Left ventricle myocardium inferior (tissue), 1 donor: ENCODE measurements around the gene MAGED2. TPM values are rescaled to one million over a fixed set of nuclear protein-coding genes. Genes with fewer than 3 reads are reported as not detected.
"Not testable (repeated sequence)": the region's sequence is repeated elsewhere in the genome, so short reads cannot be mapped to it uniquely, and the experiment has no call there.

Experiments
- DNase-seq: peaks from one replicate; pipeline ENCODE4 v3.0.0-alpha.2; 2020
- H3K27ac ChIP-seq: fragments of 200-600 bp; replicated peaks from 2 replicates; pipeline ENCODE4 v1.8.0; 2021
- H3K27me3 ChIP-seq: fragments of 200-600 bp; 2 replicates; pipeline ENCODE4 v1.8.0; 2021; ENCODE audit warnings: low read depth
- H3K36me3 ChIP-seq: fragments of 200-600 bp; 2 replicates; pipeline ENCODE4 v1.8.0; 2021
- H3K4me1 ChIP-seq: fragments of 200-600 bp; 2 replicates; pipeline ENCODE4 v1.8.0; 2021
- H3K4me3 ChIP-seq: fragments of 200-600 bp; 2 replicates; pipeline ENCODE4 v1.8.0; 2021; ENCODE audit warnings: mild to moderate bottlenecking, moderate library complexity
- H3K9me3 ChIP-seq: fragments of 200-600 bp; replicated peaks from 2 replicates; pipeline ENCODE4 v1.8.0; 2021
- intact Hi-C: fragments of 100-400 bp; cut with micrococcal nuclease; formaldehyde crosslinking; loops from one replicate; pipeline ENCODE4 v1.11.0; 2022
- total RNA-seq: library from RNA; stranded (reverse); fragmentation: NEBNext Ultra II Directional; extraction: Animal tissue kit (Norgen Biotek cat#: 25700); gene quantifications from one replicate; pipeline ENCODE4 v1.2.1, GENCODE V29; 2021
- TF ChIP-seq, protein P1 (sequence below): fragments of 200-600 bp; IDR thresholded peaks from 2 replicates; pipeline ENCODE4 v1.8.0; 2021; ENCODE audit warnings: antibody characterized with exemption, mild to moderate bottlenecking, borderline replicate concordance
- donor health status: DM: no; HTN: yes; CAD: no; lungs with severe emphysema.

The MAGED2 gene
- total RNA-seq, 1 donor from 2014 or later = 81.3 TPM

DNA sequence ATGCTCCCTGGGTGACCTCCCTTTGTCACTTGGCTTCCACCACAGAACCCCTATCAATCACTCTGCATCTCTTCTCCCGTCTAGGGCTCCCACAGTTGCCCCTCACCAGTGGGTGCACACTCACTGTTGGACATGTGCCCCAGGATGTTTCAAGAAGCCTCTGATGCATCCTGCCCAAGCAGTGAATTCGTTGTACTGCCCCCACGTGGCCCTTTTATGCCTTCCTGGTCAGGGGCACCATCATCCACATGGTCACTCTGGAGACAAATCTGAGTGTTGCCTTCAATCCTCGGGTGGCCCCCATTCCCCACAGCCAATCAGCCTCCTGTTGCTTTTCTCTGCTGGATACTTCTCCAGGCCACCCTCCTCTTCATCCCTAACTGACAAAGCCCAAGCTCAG is 21.6 kb upstream of the MAGED2 start:
- Histone ChIP-seq H3K4me1 (no peaks in the 10 kb centered on the region), H3K27ac (no peak overlapping the region), H3K9me3 (no peaks in the 10 kb centered on the region), H3K27me3 (no peaks in the 10 kb centered on the region), H3K4me3 (no peak overlapping the region), H3K36me3 (no peaks in the 10 kb centered on the region)
- intact Hi-C loops = no loop called here
- TF ChIP-seq, protein P1, sequence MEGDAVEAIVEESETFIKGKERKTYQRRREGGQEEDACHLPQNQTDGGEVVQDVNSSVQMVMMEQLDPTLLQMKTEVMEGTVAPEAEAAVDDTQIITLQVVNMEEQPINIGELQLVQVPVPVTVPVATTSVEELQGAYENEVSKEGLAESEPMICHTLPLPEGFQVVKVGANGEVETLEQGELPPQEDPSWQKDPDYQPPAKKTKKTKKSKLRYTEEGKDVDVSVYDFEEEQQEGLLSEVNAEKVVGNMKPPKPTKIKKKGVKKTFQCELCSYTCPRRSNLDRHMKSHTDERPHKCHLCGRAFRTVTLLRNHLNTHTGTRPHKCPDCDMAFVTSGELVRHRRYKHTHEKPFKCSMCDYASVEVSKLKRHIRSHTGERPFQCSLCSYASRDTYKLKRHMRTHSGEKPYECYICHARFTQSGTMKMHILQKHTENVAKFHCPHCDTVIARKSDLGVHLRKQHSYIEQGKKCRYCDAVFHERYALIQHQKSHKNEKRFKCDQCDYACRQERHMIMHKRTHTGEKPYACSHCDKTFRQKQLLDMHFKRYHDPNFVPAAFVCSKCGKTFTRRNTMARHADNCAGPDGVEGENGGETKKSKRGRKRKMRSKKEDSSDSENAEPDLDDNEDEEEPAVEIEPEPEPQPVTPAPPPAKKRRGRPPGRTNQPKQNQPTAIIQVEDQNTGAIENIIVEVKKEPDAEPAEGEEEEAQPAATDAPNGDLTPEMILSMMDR = peak; percentile 22
- no peak for DNase-seq

DNA sequence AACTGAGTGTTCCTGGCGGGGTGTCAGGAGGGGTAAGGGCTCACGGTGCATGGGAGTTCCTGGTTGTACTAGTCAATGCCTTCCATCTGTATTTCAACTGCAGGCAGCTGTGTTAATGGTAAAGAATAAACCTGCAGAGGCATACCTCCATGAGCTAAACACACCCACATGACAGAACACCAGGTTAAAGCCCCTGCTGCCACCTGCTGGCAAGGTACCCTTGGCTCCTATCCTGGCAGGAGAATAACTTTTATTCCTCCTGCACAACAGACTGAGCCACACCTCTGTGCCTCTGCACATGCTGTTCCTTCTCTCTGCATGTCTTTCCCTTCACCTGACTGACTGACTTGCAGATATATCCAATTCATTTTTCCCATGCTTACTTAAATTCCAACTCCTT is 20.6 kb upstream of the MAGED2 start:
- Histone ChIP-seq H3K27me3 (no peaks in the 10 kb centered on the region), H3K36me3 (no peaks in the 10 kb centered on the region), H3K27ac (no peak overlapping the region), H3K9me3 (no peaks in the 10 kb centered on the region), H3K4me3 (no peak overlapping the region), H3K4me1 (no peaks in the 10 kb centered on the region)
- intact Hi-C loops = no loop called here
- no peak for DNase-seq
- TF ChIP-seq, protein P1 = no peak

- TF ChIP-seq, protein P1 = no peak
- intact Hi-C loops = no loop called here
- Histone ChIP-seq H3K27me3 (no peaks in the 10 kb centered on the region), H3K4me3 (no peak overlapping the region), H3K27ac (no peak overlapping the region), H3K4me1 (no peaks in the 10 kb centered on the region), H3K9me3 (no peaks in the 10 kb centered on the region), H3K36me3 (no peaks in the 10 kb centered on the region)
- no peak for DNase-seq
These were observed 19.1 kb upstream of the MAGED2 start for GRCh38 chrX:54788446-54788845.

- intact Hi-C loops, H3K36me3 ChIP-seq, H3K27ac ChIP-seq, H3K9me3 ChIP-seq, DNase-seq, H3K4me3 ChIP-seq, H3K4me1 ChIP-seq, H3K27me3 ChIP-seq: not testable (repeated sequence)
These were observed 18.1 kb upstream of the MAGED2 start for GRCh38 chrX:54789405-54789804.

GRCh38 chrX:54794028-54794427 is 13.5 kb upstream of the MAGED2 start:
- no peak overlapping the region for H3K4me3 ChIP-seq
- H3K27me3 ChIP-seq = no peaks in the 10 kb centered on the region
- no peaks in the 10 kb centered on the region for H3K9me3 ChIP-seq
- no peaks in the 10 kb centered on the region for H3K4me1 ChIP-seq
- no peak for DNase-seq
- no peak overlapping the region for H3K27ac ChIP-seq
- no peaks in the 10 kb centered on the region for H3K36me3 ChIP-seq
- intact Hi-C loops = no loop called here
- TF ChIP-seq, protein P1 = no peak

DNA sequence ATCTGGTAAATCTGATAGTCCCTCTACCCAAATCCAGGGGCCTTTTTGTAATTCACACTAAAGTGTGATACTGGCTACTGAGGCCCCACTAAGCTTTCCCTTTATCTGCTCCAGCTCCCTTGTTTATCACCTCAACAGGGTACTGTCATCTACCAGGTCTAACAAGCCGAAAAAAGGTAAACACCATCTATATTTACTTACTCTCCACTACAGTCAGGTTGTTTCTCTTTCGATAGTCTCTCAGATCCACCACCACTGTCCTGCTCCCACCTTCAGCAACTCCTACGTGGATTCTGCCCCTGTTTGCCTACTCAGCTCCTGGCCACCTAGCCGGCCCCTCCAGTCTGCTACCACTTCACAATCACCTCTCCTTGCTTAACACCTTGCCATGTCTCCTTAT is 12.8 kb upstream of the MAGED2 start:
- Histone ChIP-seq H3K4me1 (no peaks in the 10 kb centered on the region), H3K27ac (no peak overlapping the region), H3K9me3 (no peaks in the 10 kb centered on the region), H3K36me3 (no peaks in the 10 kb centered on the region), H3K27me3 (no peaks in the 10 kb centered on the region), H3K4me3 (no peak overlapping the region)
- no peak for DNase-seq
- intact Hi-C loops = no loop called here
- TF ChIP-seq, protein P1 = no peak
